Astrocyte (in vitro differentiated cells and primary cell): Measurements from ENCODE around the gene MAPK8IP3.

Experiments used
- CTCF ChIP-seq: IDR thresholded peaks from 2 replicates; pipeline ENCODE4 v1.5.1; 2011; ENCODE audit warnings: low read depth, mild to moderate bottlenecking, inconsistent platforms, low read length, moderate library complexity; ENCODE audit not compliant: insufficient read depth
- EZH2 ChIP-seq: IDR thresholded peaks from 2 replicates; pipeline ENCODE4 v1.6.1; 2012; ENCODE audit warnings: mild to moderate bottlenecking, low read length, inconsistent platforms; ENCODE audit not compliant: insufficient read depth

- no peak for TF ChIP-seq EZH2
- TF ChIP-seq CTCF: no peak
Observed at GRCh38 chr16:1731603-1732002, 25.6 kb downstream of the MAPK8IP3 start.
